Esophagus muscularis mucosa (tissue), 4 donors: Measurements from ENCODE around the gene ZFAND6.
"Not testable (repeated sequence)": the region's sequence is repeated elsewhere in the genome, so short reads cannot be mapped to it uniquely, and the experiment has no call there.

ENCODE experiments used
- CTCF ChIP-seq, 3 experiments: fragments of 200-600 bp in 2 of 3; fragments of 450-650 bp in 1 of 3; sonication (generic) in 2 of 3; IDR thresholded peaks; one replicate each; pipeline ENCODE4 v1.5.1; 2017 to 2019; ENCODE audit warnings: antibody characterized with exemption in 3 of 3, mild to moderate bottlenecking in 2 of 3, moderate library complexity in 1 of 3
- EP300 ChIP-seq: sonication (generic); formaldehyde crosslinking; IDR thresholded peaks from one replicate; pipeline ENCODE4 v1.6.1; 2017; ENCODE audit warnings: antibody characterized with exemption
- POLR2A ChIP-seq: fragments of 450-650 bp; IDR thresholded peaks from one replicate; pipeline ENCODE4 v1.6.1; 2017; ENCODE audit warnings: antibody characterized with exemption, moderate library complexity, mild to moderate bottlenecking, low read depth

GRCh38 chr15:80011041-80011523 is 48.4 kb upstream of the ZFAND6 start:
- TF ChIP-seq CTCF (IDR thresholded peaks at IDR 0.05); POLR2A; EP300: not testable (repeated sequence)
